GM12801 (cell line): ENCODE measurements around the gene FADS2.

Source experiments
- TF ChIP-seq, protein P1 (sequence below): IDR thresholded peaks from one replicate; pipeline ENCODE4 v1.5.1; 2011; ENCODE audit warnings: control low read depth; ENCODE audit not compliant: insufficient read length; ENCODE audit errors: extremely low read depth

The FADS2 gene

DNA sequence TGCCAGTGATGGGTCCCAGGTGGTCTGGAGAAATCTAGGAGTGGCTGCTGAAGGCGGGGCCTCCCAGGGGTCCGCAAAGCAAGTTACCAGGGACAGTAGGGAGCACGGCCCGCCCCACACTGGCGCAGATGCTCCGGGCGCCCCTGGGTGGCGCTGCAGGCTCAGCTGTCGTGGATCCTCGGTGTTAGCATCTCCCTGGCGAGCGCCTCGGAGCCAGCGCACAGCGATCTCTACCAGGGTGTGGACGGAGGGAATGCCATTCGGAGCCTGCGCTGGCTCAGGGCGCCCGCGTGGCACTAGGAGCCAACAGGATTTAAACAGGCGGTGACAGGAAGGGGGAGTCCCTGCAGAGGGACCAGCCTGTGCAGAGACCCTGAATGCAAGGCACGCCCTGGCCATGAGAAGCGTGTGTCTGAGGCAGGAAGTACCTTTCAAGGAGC lies 43.1 kb downstream of the FADS2 start:
- TF ChIP-seq, protein P1, sequence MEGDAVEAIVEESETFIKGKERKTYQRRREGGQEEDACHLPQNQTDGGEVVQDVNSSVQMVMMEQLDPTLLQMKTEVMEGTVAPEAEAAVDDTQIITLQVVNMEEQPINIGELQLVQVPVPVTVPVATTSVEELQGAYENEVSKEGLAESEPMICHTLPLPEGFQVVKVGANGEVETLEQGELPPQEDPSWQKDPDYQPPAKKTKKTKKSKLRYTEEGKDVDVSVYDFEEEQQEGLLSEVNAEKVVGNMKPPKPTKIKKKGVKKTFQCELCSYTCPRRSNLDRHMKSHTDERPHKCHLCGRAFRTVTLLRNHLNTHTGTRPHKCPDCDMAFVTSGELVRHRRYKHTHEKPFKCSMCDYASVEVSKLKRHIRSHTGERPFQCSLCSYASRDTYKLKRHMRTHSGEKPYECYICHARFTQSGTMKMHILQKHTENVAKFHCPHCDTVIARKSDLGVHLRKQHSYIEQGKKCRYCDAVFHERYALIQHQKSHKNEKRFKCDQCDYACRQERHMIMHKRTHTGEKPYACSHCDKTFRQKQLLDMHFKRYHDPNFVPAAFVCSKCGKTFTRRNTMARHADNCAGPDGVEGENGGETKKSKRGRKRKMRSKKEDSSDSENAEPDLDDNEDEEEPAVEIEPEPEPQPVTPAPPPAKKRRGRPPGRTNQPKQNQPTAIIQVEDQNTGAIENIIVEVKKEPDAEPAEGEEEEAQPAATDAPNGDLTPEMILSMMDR, result no peak

DNA sequence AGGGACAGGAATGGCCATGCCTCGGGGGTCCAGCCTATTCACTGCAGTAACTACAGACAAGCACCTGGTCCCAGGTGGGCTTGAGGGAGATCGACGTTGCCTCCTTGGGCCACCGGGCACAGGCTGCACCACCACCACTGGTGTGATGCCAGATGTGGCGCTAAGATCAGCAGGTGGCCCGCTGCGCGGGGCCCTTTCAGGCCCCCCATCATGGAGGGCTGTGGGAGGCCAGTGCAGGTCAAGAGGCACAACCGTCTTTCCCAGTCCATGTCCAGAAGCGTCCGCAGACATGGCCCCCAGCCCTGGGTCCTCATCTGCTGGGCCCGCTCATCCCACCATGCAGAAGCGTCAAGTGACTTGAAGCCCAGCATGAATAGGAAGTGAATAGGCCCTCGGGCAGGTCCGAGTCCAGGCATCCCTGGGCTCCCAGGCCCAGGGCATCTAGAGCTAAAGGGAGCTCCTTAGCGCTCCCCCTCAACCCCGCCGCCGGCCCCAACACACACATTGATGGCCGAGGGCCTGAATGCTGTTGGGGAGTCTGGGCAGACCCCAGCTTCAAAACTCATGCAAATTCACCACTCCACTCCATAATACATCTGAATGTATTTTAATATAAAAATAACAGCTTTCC lies 45.0 kb downstream of the FADS2 start:
- TF ChIP-seq, protein P1, result no peak

DNA sequence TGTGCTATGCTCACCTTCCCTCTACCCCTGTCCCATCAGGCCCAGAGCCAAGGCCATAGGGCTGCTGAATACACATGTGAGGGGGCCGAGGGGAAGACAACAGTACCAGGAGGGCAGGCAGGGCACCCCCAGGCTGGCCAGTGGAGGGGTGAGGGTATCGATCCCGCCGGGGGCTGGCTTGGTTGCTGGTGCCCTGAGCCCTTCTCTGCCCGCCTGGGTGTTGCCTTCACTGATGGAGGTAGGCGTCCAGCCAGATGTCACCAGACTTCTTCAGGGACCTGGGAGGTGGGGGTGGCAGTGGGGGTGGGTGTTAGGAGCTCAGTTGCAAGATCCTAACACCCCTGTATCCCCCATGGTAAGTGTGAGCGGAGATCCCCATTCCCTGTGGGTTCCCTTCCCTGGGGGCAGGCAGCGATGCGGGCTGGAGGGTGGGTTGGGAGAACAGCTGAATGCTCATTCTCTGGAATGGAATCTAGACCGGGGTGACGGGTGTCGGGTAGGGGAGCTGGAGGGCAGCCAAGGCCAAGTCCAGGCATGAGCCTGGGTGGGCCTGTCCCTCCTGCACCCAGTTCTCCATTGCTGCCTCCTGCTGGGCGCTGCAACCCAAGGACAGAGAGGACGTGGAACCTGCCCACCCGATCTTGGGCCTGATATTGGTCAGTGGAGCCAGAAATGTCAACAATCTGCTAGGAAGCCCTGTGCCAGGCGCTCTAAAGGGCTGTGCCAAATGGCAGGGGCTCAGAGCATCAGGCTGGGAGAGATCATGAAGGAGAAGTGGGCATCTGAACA lies 45.7 kb downstream of the FADS2 start:
- TF ChIP-seq, protein P1, result no peak

DNA sequence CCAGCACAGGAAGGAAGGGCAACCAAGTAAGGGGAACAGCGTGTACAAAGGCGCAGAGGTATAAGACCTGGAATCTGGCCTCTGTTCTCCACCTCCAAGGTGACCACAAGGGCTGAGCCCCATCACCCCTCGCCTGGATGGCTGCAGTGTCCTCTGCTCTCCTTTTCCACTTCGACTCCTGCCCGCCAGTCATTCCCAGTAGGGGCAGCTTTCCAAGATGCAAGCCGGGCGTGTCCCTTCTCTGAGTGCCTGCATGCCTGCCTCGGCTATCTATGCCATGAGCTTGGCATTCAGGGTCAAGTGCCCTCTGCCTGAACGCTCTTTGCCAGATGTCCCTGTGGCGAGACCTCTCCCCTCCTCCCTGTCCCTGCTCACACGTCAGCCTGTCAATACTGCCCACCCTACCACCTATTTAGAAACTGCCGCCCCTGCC lies 46.3 kb downstream of the FADS2 start:
- TF ChIP-seq, protein P1, result no peak

DNA sequence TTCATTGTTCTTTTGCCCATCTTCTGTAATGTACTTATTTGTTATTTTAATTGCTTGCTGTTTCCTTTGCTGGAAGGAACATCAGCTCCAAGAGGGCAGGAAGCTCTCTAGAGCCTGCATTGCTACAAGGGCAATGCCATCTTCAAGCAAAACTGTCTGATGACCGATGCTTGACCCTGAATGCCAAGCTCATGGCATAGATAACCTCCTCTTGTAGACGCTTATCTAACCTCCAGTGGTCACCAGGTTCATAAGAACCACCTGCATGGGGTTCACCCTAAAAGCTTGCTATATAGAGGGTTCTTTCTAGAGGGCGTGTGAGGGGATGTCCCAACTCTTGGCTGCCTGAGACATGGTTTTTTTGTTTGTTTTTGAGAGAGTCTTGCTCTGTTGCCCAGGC lies 46.8 kb downstream of the FADS2 start:
- TF ChIP-seq, protein P1, result no peak

DNA sequence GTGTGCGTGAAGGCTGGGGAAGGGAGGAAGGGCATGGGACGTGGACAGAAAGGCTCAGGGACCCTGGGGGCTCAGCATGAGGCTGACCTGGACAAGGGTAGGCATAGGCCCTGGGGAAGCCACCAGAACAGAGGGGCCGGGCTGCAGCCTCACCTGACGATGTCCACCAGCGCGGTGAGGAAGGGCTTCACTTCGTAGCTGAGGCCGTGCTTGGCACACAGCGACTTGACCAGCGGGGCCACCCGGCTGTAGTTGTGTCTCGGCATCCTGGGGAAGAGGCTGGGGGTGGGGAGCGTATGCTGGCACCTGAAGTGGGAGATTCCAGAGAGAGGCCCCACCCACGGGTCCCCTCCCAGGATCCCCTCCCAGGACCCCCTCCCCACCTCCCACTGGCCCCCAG lies 47.6 kb downstream of the FADS2 start:
- TF ChIP-seq, protein P1, result no peak

DNA sequence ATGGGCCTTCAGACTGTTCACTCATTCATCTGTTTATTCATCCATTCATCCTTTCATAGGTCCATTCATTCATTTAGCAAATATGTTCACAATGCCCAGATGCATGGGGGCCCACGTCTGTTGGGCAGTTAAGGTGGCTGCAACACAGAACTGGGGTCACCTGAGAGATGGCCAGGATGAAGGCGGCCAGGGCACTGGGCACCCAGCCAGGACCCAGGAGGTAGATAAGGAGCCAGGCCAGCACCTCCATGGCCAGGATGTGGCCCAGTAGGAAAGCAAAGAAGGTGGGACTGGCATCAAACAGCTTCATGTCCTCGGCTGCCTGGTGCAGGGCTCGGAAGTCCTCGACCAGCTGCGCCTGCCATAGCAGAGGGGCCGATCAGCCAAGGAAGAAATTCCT lies 51.1 kb downstream of the FADS2 start:
- TF ChIP-seq, protein P1, result no peak
